Loucy (cell line): ENCODE measurements around the gene CALML3.

ENCODE experiments used
- H2AFZ ChIP-seq: fragments of 200-600 bp; sonication (generic); 2 replicates; pipeline ENCODE4 v1.6.0; 2016; ENCODE audit warnings: antibody characterized with exemption, mild to moderate bottlenecking, low read length, moderate library complexity
- H3F3A ChIP-seq: fragments of 200-600 bp; 2 replicates; pipeline ENCODE4 v1.6.0; 2016; ENCODE audit warnings: antibody characterized with exemption, low read depth, mild to moderate bottlenecking
- H3K27me3 ChIP-seq: fragments of 200-600 bp; sonication (generic); 2 replicates; pipeline ENCODE4 v1.6.1; 2014; ENCODE audit warnings: low read length, mild to moderate bottlenecking; ENCODE audit not compliant: insufficient read depth, poor library complexity, severe bottlenecking
- H3K36me3 ChIP-seq: fragments of 200-600 bp; sonication (generic); 2 replicates; pipeline ENCODE4 v1.6.1; 2016; ENCODE audit warnings: low read length; ENCODE audit not compliant: insufficient read depth
- H3K4me1 ChIP-seq: fragments of 200-600 bp; sonication (generic); 2 replicates; pipeline ENCODE4 v1.5.1; 2014; ENCODE audit warnings: low read length, mild to moderate bottlenecking; ENCODE audit not compliant: insufficient read depth, poor library complexity, severe bottlenecking
- H3K4me2 ChIP-seq: fragments of 200-600 bp; sonication (generic); 2 replicates; pipeline ENCODE4 v1.6.0; 2014; ENCODE audit warnings: antibody characterized with exemption, low read length, low read depth, mild to moderate bottlenecking; ENCODE audit not compliant: poor library complexity, severe bottlenecking
- H3K4me3 ChIP-seq: fragments of 200-600 bp; sonication (generic); 2 replicates; pipeline ENCODE4 v1.5.1; 2014; ENCODE audit warnings: low read length, mild to moderate bottlenecking, mixed read lengths; ENCODE audit not compliant: poor library complexity, severe bottlenecking
- H3K79me2 ChIP-seq: fragments of 200-600 bp; sonication (generic); 2 replicates; pipeline ENCODE4 v1.6.1; 2014; ENCODE audit warnings: low read length; ENCODE audit not compliant: insufficient read depth
- H3K9ac ChIP-seq: fragments of 200-600 bp; sonication (generic); 2 replicates; pipeline ENCODE4 v1.6.0; 2014; ENCODE audit warnings: mild to moderate bottlenecking, low read depth, low read length, moderate library complexity; ENCODE audit not compliant: poor library complexity, severe bottlenecking
- H3K9me2 ChIP-seq: fragments of 200-600 bp; sonication (generic); replicated peaks from 2 replicates; pipeline ENCODE4 v1.6.1; 2016; ENCODE audit warnings: low read depth, low read length, mixed read lengths
- H3K9me3 ChIP-seq: fragments of 200-600 bp; sonication (generic); 2 replicates; pipeline ENCODE4 v1.6.1; 2014; ENCODE audit warnings: mild to moderate bottlenecking, antibody characterized with exemption, low read length, low read depth; ENCODE audit not compliant: insufficient read depth
- H4K20me1 ChIP-seq: fragments of 200-600 bp; sonication (generic); 2 replicates; pipeline ENCODE4 v1.6.0; 2014; ENCODE audit warnings: antibody characterized with exemption, low read length, mild to moderate bottlenecking; ENCODE audit not compliant: insufficient read depth, poor library complexity, severe bottlenecking
- EZH2phosphoT487 ChIP-seq: fragments of 200-600 bp; IDR thresholded peaks from 2 replicates; pipeline ENCODE4 v1.6.1; 2018; ENCODE audit warnings: antibody characterized with exemption, mild to moderate bottlenecking, moderate library complexity, borderline replicate concordance
- TF ChIP-seq, protein P1 (sequence below): fragments of 200-600 bp; sonication (generic); conservative IDR thresholded peaks from 2 replicates; pipeline ENCODE4 v1.5.1; 2014; ENCODE audit warnings: mild to moderate bottlenecking, antibody characterized with exemption, low read length

The CALML3 gene

DNA sequence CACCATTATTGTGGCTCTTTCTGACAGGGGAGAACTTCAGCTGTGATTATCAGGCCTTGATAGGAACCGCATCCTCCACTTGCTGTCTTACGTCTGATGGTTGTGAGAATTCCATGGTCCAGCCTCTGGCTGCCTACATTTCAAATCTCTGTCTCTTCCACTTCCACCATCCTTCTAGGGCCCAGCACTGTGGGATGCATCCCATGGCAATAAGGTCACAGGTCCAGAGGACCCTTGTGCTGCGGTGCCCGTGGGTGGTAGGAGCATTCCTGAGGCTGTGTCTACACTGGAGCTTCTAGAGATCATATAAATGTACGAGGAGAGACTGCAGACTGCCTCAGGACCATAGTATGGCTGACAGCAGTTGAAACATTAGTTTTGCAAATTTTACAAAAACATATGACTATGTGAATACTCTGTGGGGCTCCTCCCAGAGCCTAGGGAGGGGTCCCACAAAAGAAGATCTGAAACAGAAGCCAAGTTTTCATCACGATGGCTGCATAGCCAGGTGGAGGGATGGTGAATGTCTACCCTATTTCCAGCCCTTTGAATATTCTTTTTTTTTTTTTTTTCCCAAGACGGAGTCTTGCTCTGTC lies 11.8 kb downstream of the CALML3 start:
- H3K9me3 ChIP-seq: no peaks in the 10 kb centered on the region
- H3F3A ChIP-seq: no peaks in the 10 kb centered on the region
- no peaks in the 10 kb centered on the region for H3K4me1 ChIP-seq
- no peak overlapping the region for H3K9ac ChIP-seq
- no peaks in the 10 kb centered on the region for H4K20me1 ChIP-seq
- H3K79me2 ChIP-seq: no peaks in the 10 kb centered on the region
- H3K36me3 ChIP-seq: no peaks in the 10 kb centered on the region
- H3K9me2 ChIP-seq: no peaks in the 10 kb centered on the region
- no peak overlapping the region for H3K4me2 ChIP-seq
- TF ChIP-seq, protein P1, sequence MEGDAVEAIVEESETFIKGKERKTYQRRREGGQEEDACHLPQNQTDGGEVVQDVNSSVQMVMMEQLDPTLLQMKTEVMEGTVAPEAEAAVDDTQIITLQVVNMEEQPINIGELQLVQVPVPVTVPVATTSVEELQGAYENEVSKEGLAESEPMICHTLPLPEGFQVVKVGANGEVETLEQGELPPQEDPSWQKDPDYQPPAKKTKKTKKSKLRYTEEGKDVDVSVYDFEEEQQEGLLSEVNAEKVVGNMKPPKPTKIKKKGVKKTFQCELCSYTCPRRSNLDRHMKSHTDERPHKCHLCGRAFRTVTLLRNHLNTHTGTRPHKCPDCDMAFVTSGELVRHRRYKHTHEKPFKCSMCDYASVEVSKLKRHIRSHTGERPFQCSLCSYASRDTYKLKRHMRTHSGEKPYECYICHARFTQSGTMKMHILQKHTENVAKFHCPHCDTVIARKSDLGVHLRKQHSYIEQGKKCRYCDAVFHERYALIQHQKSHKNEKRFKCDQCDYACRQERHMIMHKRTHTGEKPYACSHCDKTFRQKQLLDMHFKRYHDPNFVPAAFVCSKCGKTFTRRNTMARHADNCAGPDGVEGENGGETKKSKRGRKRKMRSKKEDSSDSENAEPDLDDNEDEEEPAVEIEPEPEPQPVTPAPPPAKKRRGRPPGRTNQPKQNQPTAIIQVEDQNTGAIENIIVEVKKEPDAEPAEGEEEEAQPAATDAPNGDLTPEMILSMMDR: no peak
- TF ChIP-seq EZH2phosphoT487: no peak
- no peak overlapping the region for H2AFZ ChIP-seq
- no peak overlapping the region for H3K4me3 ChIP-seq
- no peaks in the 10 kb centered on the region for H3K27me3 ChIP-seq

DNA sequence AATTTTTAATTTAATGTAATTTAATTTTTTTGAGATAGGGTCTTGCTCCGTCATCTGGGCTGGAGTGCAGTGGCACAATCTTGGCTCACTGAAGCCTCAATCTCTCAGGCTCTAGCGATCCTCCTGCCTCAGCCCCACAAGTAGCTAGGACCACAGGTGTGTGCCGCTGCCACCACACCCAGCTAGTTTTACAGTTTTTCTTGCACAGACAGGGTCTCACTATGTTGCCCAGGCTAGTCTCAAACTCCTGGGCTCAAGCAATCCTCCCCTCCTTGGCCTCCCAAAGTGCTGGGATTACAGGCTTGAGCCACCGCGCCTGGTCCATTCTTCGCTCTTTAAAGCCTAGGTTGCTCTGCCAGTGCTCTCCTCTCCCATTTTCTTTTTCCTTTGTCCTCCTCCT lies 12.9 kb downstream of the CALML3 start:
- Histone ChIP-seq H3K9ac (no peak overlapping the region), H4K20me1 (no peaks in the 10 kb centered on the region)

DNA sequence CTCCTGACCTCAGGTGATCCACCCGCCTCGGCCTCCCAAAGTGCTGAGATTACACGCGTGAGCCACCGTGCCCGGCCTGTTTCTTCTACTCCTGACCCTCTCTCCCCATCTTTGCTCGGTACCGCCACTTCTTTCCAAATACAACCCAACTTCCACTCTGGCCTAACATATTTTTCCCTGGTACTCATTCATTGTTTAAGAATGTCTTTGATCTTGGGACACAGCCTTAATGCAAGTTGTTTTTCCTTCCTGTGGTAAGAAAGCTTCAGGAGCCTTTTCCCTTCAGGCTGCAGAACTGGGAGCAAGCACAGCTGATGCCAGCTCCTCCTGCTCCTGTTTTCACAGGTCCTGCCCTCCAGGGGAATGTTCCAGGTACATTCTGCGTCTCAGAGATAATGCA lies 13.7 kb downstream of the CALML3 start:
- Histone ChIP-seq H3K4me2 (no peak overlapping the region), H3K4me3 (no peak overlapping the region), H3K27me3 (no peaks in the 10 kb centered on the region), H3K9me3 (no peaks in the 10 kb centered on the region), H3K4me1 (no peaks in the 10 kb centered on the region), H4K20me1 (no peaks in the 10 kb centered on the region), H3K79me2 (no peaks in the 10 kb centered on the region), H3K9ac (no peak overlapping the region), H3K36me3 (no peaks in the 10 kb centered on the region), H2AFZ (no peak overlapping the region; the same call in 1 of the 2 replicates), H3F3A (no peaks in the 10 kb centered on the region), H3K9me2 (no peaks in the 10 kb centered on the region)
- TF ChIP-seq EZH2phosphoT487: no peak
- TF ChIP-seq, protein P1: no peak

More for the DNA sequence above, 12.9 kb downstream of the CALML3 start:
- H3K4me1 ChIP-seq: no peaks in the 10 kb centered on the region
- no peaks in the 10 kb centered on the region for H3K27me3 ChIP-seq
- H2AFZ ChIP-seq: no peak overlapping the region
- no peaks in the 10 kb centered on the region for H3K36me3 ChIP-seq
- H3K9me2 ChIP-seq: no peaks in the 10 kb centered on the region
- no peaks in the 10 kb centered on the region for H3K79me2 ChIP-seq
- H3F3A ChIP-seq: no peaks in the 10 kb centered on the region
- TF ChIP-seq EZH2phosphoT487: no peak
- TF ChIP-seq, protein P1: no peak
- H3K9me3 ChIP-seq: no peaks in the 10 kb centered on the region
- no peak overlapping the region for H3K4me2 ChIP-seq
- H3K4me3 ChIP-seq: no peak overlapping the region
